GM20000 (cell line): ENCODE measurements around the gene MEIKIN.

Experiments used
- DNase-seq: peaks from one replicate; pipeline ENCODE4 v3.0.0; 2012; ENCODE audit warnings: low spot score
- CTCF ChIP-seq: IDR thresholded peaks from 2 replicates; pipeline ENCODE4 v1.5.1; 2012; ENCODE audit warnings: mild to moderate bottlenecking, control low read depth; ENCODE audit errors: extremely low read depth, missing control alignments

Gene MEIKIN

GRCh38 chr5:131968396-131968954 is 23.0 kb upstream of the MEIKIN start:
- DNase-seq = no peak
- no peak for TF ChIP-seq CTCF

GRCh38 chr5:131966551-131966950 is 21.1 kb upstream of the MEIKIN start:
- no peak for DNase-seq

GRCh38 chr5:131965826-131966415 is 20.5 kb upstream of the MEIKIN start:
- no peak for TF ChIP-seq CTCF
- no peak for DNase-seq

More at GRCh38 chr5:131966551-131966950, 21.1 kb upstream of the MEIKIN start:
- no peak for TF ChIP-seq CTCF

GRCh38 chr5:131959906-131960305 is 14.4 kb upstream of the MEIKIN start:
- no peak for TF ChIP-seq CTCF
- no peak for DNase-seq

GRCh38 chr5:131959136-131959535 is 13.7 kb upstream of the MEIKIN start:
- TF ChIP-seq CTCF = no peak
- no peak for DNase-seq

- no peak for TF ChIP-seq CTCF
- no peak for DNase-seq
Observed at GRCh38 chr5:131957721-131958441, 12.4 kb upstream of the MEIKIN start.

- no peak for DNase-seq
- no peak for TF ChIP-seq CTCF
Observed at GRCh38 chr5:131953969-131954368, 8.5 kb upstream of the MEIKIN start.
